H1 (cell line): ENCODE results near the gene ADGRG7. TPM values are rescaled to one million over a fixed set of nuclear protein-coding genes. Genes with fewer than 3 reads are reported as not detected.

ENCODE experiments used
- CTCF ChIA-PET: fragments of 300-600 bp; sonication (Branson Sonifier 250); formaldehyde crosslinking; loops from one replicate; lab custom pipeline; 2021; ENCODE audit not compliant: partially characterized antibody; lab: Charles Lee
- POLR2A ChIA-PET: fragments of 300-600 bp; sonication (Branson Sonifier 250); formaldehyde crosslinking; loops from one replicate; lab custom pipeline; 2021; ENCODE audit warnings: inconsistent platforms; ENCODE audit not compliant: partially characterized antibody; lab: Charles Lee
- DNase-seq, 2 experiments: peaks; one replicate each; pipeline versions ENCODE4 v3.0.0 to v3.0.0-alpha.2; 2010 to 2022; ENCODE audit warnings: low spot score in 2 of 2, low read depth in 1 of 2, mixed read lengths in 1 of 2
- FAIRE-seq: peaks from 2 replicates; lab custom pipeline; 2011; peaks lifted over from hg19 to GRCh38; lab: Jason Lieb, UNC
- H2AFZ ChIP-seq: 2 replicates; pipeline ENCODE4 v1.8.1; 2012; ENCODE audit warnings: low read length, inconsistent platforms
- H2AK5ac ChIP-seq: 2 replicates; pipeline ENCODE4 v1.6.1; 2013; ENCODE audit warnings: low read depth, low read length
- H2BK120ac ChIP-seq: replicated peaks from 2 replicates; pipeline ENCODE3; 2013; ENCODE audit warnings: low read depth, low read length, inconsistent platforms
- H2BK12ac ChIP-seq: 2 replicates; pipeline ENCODE4 v1.6.1; 2013; ENCODE audit warnings: low read depth, low read length
- H2BK15ac ChIP-seq: 2 replicates; pipeline ENCODE4 v1.6.1; 2013; ENCODE audit warnings: low read length
- H2BK20ac ChIP-seq: 2 replicates; pipeline ENCODE4 v1.6.1; 2013; ENCODE audit warnings: low read length
- H2BK5ac ChIP-seq: 2 replicates; pipeline ENCODE4 v1.6.1; 2013; ENCODE audit warnings: low read depth, low read length
- H3K14ac ChIP-seq: 2 replicates; pipeline ENCODE4 v1.6.1; 2013; ENCODE audit warnings: inconsistent platforms; ENCODE audit not compliant: insufficient read length
- H3K18ac ChIP-seq: 2 replicates; pipeline ENCODE4 v1.6.1; 2013; ENCODE audit warnings: low read length; ENCODE audit errors: extremely low read depth
- H3K23ac ChIP-seq: 2 replicates; pipeline ENCODE4 v1.6.1; 2013; ENCODE audit warnings: inconsistent platforms; ENCODE audit not compliant: insufficient read length
- H3K23me2 ChIP-seq: 2 replicates; pipeline ENCODE4 v1.6.1; 2013; ENCODE audit warnings: low read depth, low read length
- H3K27ac ChIP-seq: 2 replicates; pipeline ENCODE4 v1.6.1; 2011; ENCODE audit warnings: low read depth, low read length, inconsistent platforms
- H3K27me3 ChIP-seq, 4 experiments: replicated peaks in 1 of 4; 1 replicate in 1 of 4; 2 replicates in 3 of 4; pipeline versions ENCODE4 v1.6.1 to v1.8.1; 2011 to 2013; ENCODE audit warnings: low read length in 3 of 4, mild to moderate bottlenecking in 3 of 4, inconsistent platforms in 2 of 4, mixed read lengths in 2 of 4, moderate library complexity in 1 of 4; ENCODE audit not compliant: control insufficient read depth in 3 of 4, insufficient read depth in 3 of 4; ENCODE audit errors: extremely low read depth in 1 of 4
- H3K36me3 ChIP-seq, 4 experiments: 2 replicates each; pipeline versions ENCODE4 v1.6.1 to v1.8.1; 2011 to 2013; ENCODE audit warnings: mild to moderate bottlenecking in 4 of 4, low read length in 3 of 4, moderate library complexity in 2 of 4, control low read depth in 1 of 4, inconsistent platforms in 1 of 4; ENCODE audit not compliant: insufficient read depth in 4 of 4, control insufficient read depth in 2 of 4
- H3K4ac ChIP-seq: replicated peaks from 2 replicates; pipeline ENCODE3; 2013; ENCODE audit warnings: low read length, low read depth, mixed read lengths, inconsistent platforms; ENCODE audit not compliant: insufficient read length
- H3K4me1 ChIP-seq, 4 experiments: replicated peaks in 1 of 4; 1 replicate in 1 of 4; 2 replicates in 3 of 4; pipeline versions ENCODE4 v1.6.1 to v1.8.1; 2011 to 2013; ENCODE audit warnings: low read length in 3 of 4, inconsistent platforms in 2 of 4, mixed read lengths in 1 of 4; ENCODE audit not compliant: insufficient read depth in 4 of 4, control insufficient read depth in 3 of 4
- H3K4me2 ChIP-seq, 2 experiments: 2 replicates each; pipeline versions ENCODE4 v1.6.1 to v1.8.1; 2011 to 2013; ENCODE audit warnings: low read depth in 2 of 2, low read length in 2 of 2, control low read depth in 1 of 2, inconsistent platforms in 1 of 2, mild to moderate bottlenecking in 1 of 2; ENCODE audit not compliant: insufficient read depth in 1 of 2
- H3K4me3 ChIP-seq, 4 experiments: fragments of 200-600, 300-600 bp in 1 of 4; sonication (generic), shearing (Covaris generic), sonication (Bioruptor Twin) in 1 of 4; 2 replicates each; pipeline versions ENCODE4 v1.5.1 to v1.8.1; 2011 to 2016; ENCODE audit warnings: low read length in 4 of 4, low read depth in 3 of 4, control low read depth in 2 of 4, inconsistent platforms in 2 of 4, mild to moderate bottlenecking in 2 of 4, mixed read lengths in 1 of 4, moderate library complexity in 1 of 4; ENCODE audit not compliant: insufficient read depth in 2 of 4; ENCODE audit errors: extremely low read depth in 1 of 4
- H3K56ac ChIP-seq: replicated peaks from 2 replicates; pipeline ENCODE3; 2013; ENCODE audit warnings: low read depth, mild to moderate bottlenecking, mixed read lengths, low read length, inconsistent platforms; ENCODE audit not compliant: insufficient read length
- H3K79me1 ChIP-seq: 2 replicates; pipeline ENCODE4 v1.6.1; 2013; ENCODE audit warnings: low read depth, low read length, control low read depth
- H3K79me2 ChIP-seq, 2 experiments: 2 replicates each; pipeline versions ENCODE4 v1.6.1 to v1.8.1; 2012 to 2013; ENCODE audit warnings: low read length in 2 of 2, mild to moderate bottlenecking in 2 of 2, inconsistent platforms in 1 of 2; ENCODE audit not compliant: insufficient read depth in 2 of 2, control insufficient read depth in 1 of 2
- H3K9ac ChIP-seq, 4 experiments: replicated peaks in 1 of 4; 1 replicate in 1 of 4; 2 replicates in 3 of 4; pipeline versions ENCODE4 v1.6.1 to v1.8.1; 2011 to 2013; ENCODE audit warnings: low read depth in 3 of 4, low read length in 3 of 4, control low read depth in 2 of 4, mild to moderate bottlenecking in 2 of 4, moderate library complexity in 2 of 4, inconsistent platforms in 1 of 4; ENCODE audit errors: extremely low read depth in 1 of 4
- H3K9me3 ChIP-seq, 2 experiments: 2 replicates each; pipeline versions ENCODE4 v1.6.1 to v1.8.1; 2012 to 2013; ENCODE audit warnings: mild to moderate bottlenecking in 2 of 2, moderate library complexity in 2 of 2, control low read depth in 1 of 2, inconsistent platforms in 1 of 2, low read depth in 1 of 2, low read length in 1 of 2, mixed read lengths in 1 of 2; ENCODE audit not compliant: insufficient read depth in 2 of 2
- H4K20me1 ChIP-seq, 2 experiments: replicated peaks in 1 of 2; 2 replicates each; pipeline versions ENCODE3 to v1.8.1; 2011 to 2013; ENCODE audit warnings: inconsistent platforms in 2 of 2, low read length in 2 of 2, mild to moderate bottlenecking in 1 of 2; ENCODE audit not compliant: insufficient read depth in 2 of 2, control insufficient read depth in 1 of 2
- H4K5ac ChIP-seq: 2 replicates; pipeline ENCODE4 v1.6.1; 2013; ENCODE audit warnings: low read length, low read depth, mixed read lengths, inconsistent platforms; ENCODE audit not compliant: insufficient read length
- H4K8ac ChIP-seq: 2 replicates; pipeline ENCODE4 v1.8.0; 2013; ENCODE audit warnings: mild to moderate bottlenecking, moderate library complexity, low read length, inconsistent platforms; ENCODE audit not compliant: insufficient read depth; ENCODE audit errors: extremely low read depth
- H4K91ac ChIP-seq: replicated peaks from 2 replicates; pipeline ENCODE3; 2013; ENCODE audit warnings: low read length, mixed read lengths, inconsistent platforms; ENCODE audit not compliant: insufficient read length
- CTCF ChIP-seq, 3 experiments: IDR thresholded peaks; 1 replicate in 2 of 3; 2 replicates in 1 of 3; pipeline versions ENCODE4 v1.5.1 to v1.6.1; 2011; ENCODE audit warnings: low read length in 3 of 3, mild to moderate bottlenecking in 3 of 3, inconsistent platforms in 2 of 3, low read depth in 1 of 3, moderate library complexity in 1 of 3; ENCODE audit not compliant: insufficient read depth in 1 of 3; ENCODE audit errors: control extremely low read depth in 1 of 3
- RAD21 ChIP-seq, 2 experiments: IDR thresholded peaks in 1 of 2; conservative IDR thresholded peaks in 1 of 2; 2 replicates each; pipeline ENCODE4 v1.6.1; 2011; ENCODE audit warnings: low read depth in 2 of 2, low read length in 2 of 2, improper control_type of control experiment in 1 of 2, inconsistent platforms in 1 of 2, mild to moderate bottlenecking in 1 of 2, moderate library complexity in 1 of 2
- WGBS, 2 experiments: shearing (Covaris generic) in 1 of 2; methylation state at CpG; one replicate each; pipeline versions ENCODE4 v1.1.6 to v1.1.7; 2013 to 2015; ENCODE audit warnings: low lambda C conversion rate in 2 of 2, mixed read lengths in 2 of 2, inconsistent platforms in 1 of 2, low coverage in 1 of 2, missing lambda C conversion rate in 1 of 2; ENCODE audit not compliant: insufficient replicate concordance in 2 of 2, insufficient coverage in 1 of 2, insufficient read length in 1 of 2; ENCODE audit errors: extremely low coverage in 1 of 2, missing lambda C conversion rate in 1 of 2; 5-methylcytosine and 5-hydroxymethylcytosine counted together
- polyA plus RNA-seq, 7 experiments: library from polyadenylated mRNA; depleted of rRNA in 3 of 7; stranded (reverse) in 5 of 7; unstranded in 2 of 7; fragments of >200 nt in 5 of 7; fragments of 200-250 nt in 2 of 7; gene quantifications; 1 replicate in 5 of 7; 2 replicates in 1 of 7; 4 replicates in 1 of 7; pipeline versions ENCODE4 v1.2.1 to v1.2.3, GENCODE V29; 2011 to 2013; ENCODE audit warnings: missing spikeins in 2 of 7, mixed read lengths in 2 of 7
- total RNA-seq: library from RNA; stranded (reverse); fragmentation: NEBNext Ultra II Directional; extraction: Animal tissue kit (Norgen Biotek cat#: 25700); gene quantifications from 2 replicates; pipeline ENCODE4 v1.2.1, GENCODE V29; 2021
- TF ChIP-seq, protein P1 (sequence below): IDR thresholded peaks from 2 replicates; pipeline ENCODE4 v1.6.1; 2012; ENCODE audit warnings: inconsistent platforms

The ADGRG7 gene
- total and polyA plus RNA-seq, 2 of the 8 experiments (the other 6 are each of a cell fraction or from before 2014, with no cell fraction given): not detected

GRCh38 chr3:100603469-100603868 is 5.9 kb upstream of the ADGRG7 start:
- Histone ChIP-seq H2BK5ac (no peak overlapping the region), H3K4me3 (no peak overlapping the region), H3K4me2 (no peak overlapping the region), H2BK120ac (no peak overlapping the region), H2AK5ac (no peak overlapping the region), H3K23ac (no peak overlapping the region), H3K27me3 (no peaks in the 10 kb centered on the region), H3K36me3 (no peaks in the 10 kb centered on the region), H3K23me2 (no peaks in the 10 kb centered on the region), H3K14ac (no peak overlapping the region), H3K9ac (no peak overlapping the region), H3K4ac (no peak overlapping the region), H2BK12ac (no peak overlapping the region), H4K91ac (no peak overlapping the region), H2BK15ac (no peak overlapping the region), H3K56ac (no peak overlapping the region), H3K79me2 (no peaks in the 10 kb centered on the region), H3K79me1 (no peaks in the 10 kb centered on the region), H2BK20ac (no peak overlapping the region), H4K20me1 (no peaks in the 10 kb centered on the region), H3K9me3 (peaks cover 0 to 3% of the 10 kb centered on the region in 2 experiments; a peak in 1 of 4 replicates), H4K5ac (no peak overlapping the region), H3K27ac (no peak overlapping the region), H2AFZ (peak overlapping the region; percentile 93), H3K4me1 (peaks cover 0 to 2% (median 2%) of the 10 kb centered on the region in 4 experiments; a peak in 4 of 7 replicates), H3K18ac (no peak overlapping the region), H4K8ac (no peak overlapping the region)
- 62% methylated on average over 5 of the region's 5 CpGs; no CpG with 5 or more reads in 1 of the 2 experiments for WGBS, 2 experiments
- FAIRE-seq (peak; percentile 68), DNase-seq (no peak)
- ChIA-PET CTCF (interaction anchor here (0.6 to 7.7 kb wide), 16 partner anchors 13 to 921 kb away, joined by 3 to 62 read pairs (median 3); no protein-coding TSS in a partner anchor), POLR2A (interaction anchor here (0.7 kb wide), 1 partner anchor 202 kb away, joined by 3 read pairs; the partner anchor contains the start of genes LNP1 and TOMM70)
- TF ChIP-seq, protein P1, sequence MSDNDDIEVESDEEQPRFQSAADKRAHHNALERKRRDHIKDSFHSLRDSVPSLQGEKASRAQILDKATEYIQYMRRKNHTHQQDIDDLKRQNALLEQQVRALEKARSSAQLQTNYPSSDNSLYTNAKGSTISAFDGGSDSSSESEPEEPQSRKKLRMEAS: no peak
- TF ChIP-seq RAD21 (IDR thresholded peaks at IDR 0.05 in 1 of 2, conservative IDR thresholded peaks at IDR 0.05 in 1 of 2; ENCODE audit: low read depth in 2 of 2, low read length in 2 of 2): peak; percentile 50 to 59
- peak in 2 of 3 experiments; percentile 30 to 57; a peak in 2 of 4 replicates for TF ChIP-seq CTCF (IDR thresholded peaks at IDR 0.05; ENCODE audit: control extremely low read depth in 1 of 3, insufficient read depth in 1 of 3, low read depth in 1 of 3, low read length in 3 of 3)
